SU-DHL-6 (cell line): ENCODE results near the gene MAP6D1.

Source experiments
- H2AFZ ChIP-seq: fragments of 200-600 bp; sonication (generic); 2 replicates; pipeline ENCODE4 v1.6.1; 2014; ENCODE audit warnings: low read depth, mild to moderate bottlenecking, moderate library complexity, mixed read lengths, antibody characterized with exemption, low read length; ENCODE audit not compliant: severe bottlenecking
- H3F3A ChIP-seq: fragments of 200-600 bp; shearing (Covaris generic); 2 replicates; pipeline ENCODE4 v1.6.0; 2016; ENCODE audit warnings: antibody characterized with exemption, mild to moderate bottlenecking; ENCODE audit not compliant: insufficient read depth
- H3K27ac ChIP-seq: fragments of 200-600 bp; sonication (generic); 2 replicates; pipeline ENCODE4 v1.5.1; 2016; ENCODE audit warnings: low read depth, mild to moderate bottlenecking, low read length, moderate library complexity, mixed read lengths
- H3K27me3 ChIP-seq: fragments of 200-600 bp; sonication (generic), shearing (Covaris generic); 2 replicates; pipeline ENCODE4 v1.6.0; 2014; ENCODE audit warnings: mild to moderate bottlenecking, low read length
- H3K36me3 ChIP-seq: fragments of 200-600 bp; sonication (generic); 2 replicates; pipeline ENCODE4 v1.6.1; 2014; ENCODE audit warnings: mild to moderate bottlenecking, low read length, mixed read lengths
- H3K4me2 ChIP-seq: fragments of 300-600, 200-600 bp; shearing (Covaris generic), sonication (generic); 2 replicates; pipeline ENCODE4 v1.6.0; 2014; ENCODE audit warnings: low read length, low read depth, mild to moderate bottlenecking; ENCODE audit not compliant: poor library complexity, severe bottlenecking
- H3K4me3 ChIP-seq: fragments of 200-600 bp; sonication (generic); 2 replicates; pipeline ENCODE4 v1.5.1; 2014; ENCODE audit warnings: antibody characterized with exemption, low read length, mild to moderate bottlenecking, mixed read lengths; ENCODE audit not compliant: insufficient read depth, poor library complexity, severe bottlenecking
- H3K79me2 ChIP-seq: fragments of 200-600 bp; sonication (generic); 2 replicates; pipeline ENCODE4 v1.6.1; 2014; ENCODE audit warnings: mild to moderate bottlenecking, low read length, moderate library complexity; ENCODE audit not compliant: insufficient read depth
- H3K9ac ChIP-seq: fragments of 200-600 bp; sonication (generic); 2 replicates; pipeline ENCODE4 v1.7.0; 2014; ENCODE audit warnings: mild to moderate bottlenecking, low read length
- H3K9me2 ChIP-seq: fragments of 200-600 bp; sonication (generic); replicated peaks from 2 replicates; pipeline ENCODE4 v1.6.1; 2014; ENCODE audit warnings: low read length; ENCODE audit not compliant: insufficient read depth
- H3K9me3 ChIP-seq: fragments of 200-600 bp; sonication (generic); 2 replicates; pipeline ENCODE4 v1.6.1; 2014; ENCODE audit warnings: low read length, mixed read lengths; ENCODE audit not compliant: insufficient read depth
- H4K20me1 ChIP-seq: fragments of 200-600 bp; sonication (generic); 2 replicates; pipeline ENCODE4 v1.6.1; 2014; ENCODE audit warnings: low read depth, mild to moderate bottlenecking, antibody characterized with exemption, low read length, moderate library complexity, mixed read lengths
- CTCF ChIP-seq: fragments of 200-600 bp; sonication (generic); IDR thresholded peaks from one replicate; pipeline ENCODE4 v1.5.1; 2017; ENCODE audit warnings: antibody characterized with exemption, mild to moderate bottlenecking, low read length, moderate library complexity; ENCODE audit not compliant: insufficient read depth, poor library complexity, severe bottlenecking
- EZH2phosphoT487 ChIP-seq: fragments of 200-600 bp; sonication (generic), shearing (Covaris generic); conservative IDR thresholded peaks from 2 replicates; pipeline ENCODE4 v1.6.1; 2018; ENCODE audit warnings: mild to moderate bottlenecking, antibody characterized with exemption, low read length, moderate library complexity, mixed read lengths

MAP6D1 gene

GRCh38 chr3:183775781-183776180 is 49.6 kb downstream of the MAP6D1 start:
- Histone ChIP-seq H3K4me3 (no peak overlapping the region), H3F3A (no peaks in the 10 kb centered on the region), H3K4me2 (no peak overlapping the region), H3K9me2 (no peaks in the 10 kb centered on the region), H3K9me3 (no peaks in the 10 kb centered on the region), H3K27ac (no peak overlapping the region), H3K9ac (no peak overlapping the region), H3K27me3 (no peaks in the 10 kb centered on the region), H4K20me1 (no peaks in the 10 kb centered on the region), H2AFZ (no peak overlapping the region), H3K36me3 (peaks cover 51% of the 10 kb centered on the region), H3K79me2 (no peaks in the 10 kb centered on the region)
- TF ChIP-seq EZH2phosphoT487 (no peak), CTCF (no peak)

- Histone ChIP-seq H3K27me3 (no peaks in the 10 kb centered on the region), H3K79me2 (no peaks in the 10 kb centered on the region), H3F3A (no peaks in the 10 kb centered on the region), H3K4me2 (no peak overlapping the region), H3K9ac (no peak overlapping the region), H3K9me3 (no peaks in the 10 kb centered on the region), H2AFZ (no peak overlapping the region), H3K4me3 (no peak overlapping the region), H3K27ac (no peak overlapping the region), H3K9me2 (no peaks in the 10 kb centered on the region), H3K36me3 (peaks cover 44% of the 10 kb centered on the region), H4K20me1 (no peaks in the 10 kb centered on the region)
- TF ChIP-seq CTCF (no peak), EZH2phosphoT487 (no peak)
These were observed 50.7 kb downstream of the MAP6D1 start for GRCh38 chr3:183774631-183775030.

GRCh38 chr3:183769453-183769852 is 55.9 kb downstream of the MAP6D1 start:
- no peaks in the 10 kb centered on the region for H3K9me2 ChIP-seq
- H3F3A ChIP-seq: peaks cover 19% of the 10 kb centered on the region
- no peaks in the 10 kb centered on the region for H3K79me2 ChIP-seq
- H3K9ac ChIP-seq: no peak overlapping the region
- H3K4me3 ChIP-seq: no peak overlapping the region
- H3K36me3 ChIP-seq: peaks cover 34% of the 10 kb centered on the region; the same call in 1 of the 2 replicates
- TF ChIP-seq CTCF: no peak
- TF ChIP-seq EZH2phosphoT487: no peak
- H4K20me1 ChIP-seq: no peaks in the 10 kb centered on the region
- H3K4me2 ChIP-seq: no peak overlapping the region
- H3K27me3 ChIP-seq: no peaks in the 10 kb centered on the region
- no peaks in the 10 kb centered on the region for H3K9me3 ChIP-seq
- no peak overlapping the region for H3K27ac ChIP-seq
- H2AFZ ChIP-seq: no peak overlapping the region

GRCh38 chr3:183768114-183768513 is 57.3 kb downstream of the MAP6D1 start:
- no peak overlapping the region for H2AFZ ChIP-seq
- no peaks in the 10 kb centered on the region for H3K79me2 ChIP-seq
- no peaks in the 10 kb centered on the region for H4K20me1 ChIP-seq
- no peaks in the 10 kb centered on the region for H3K9me2 ChIP-seq
- H3K27ac ChIP-seq: no peak overlapping the region
- no peak overlapping the region for H3K9ac ChIP-seq
- H3K4me3 ChIP-seq: no peak overlapping the region
- peaks cover 25% of the 10 kb centered on the region; the same call in 1 of the 2 replicates for H3K36me3 ChIP-seq
- H3K4me2 ChIP-seq: no peak overlapping the region
- no peaks in the 10 kb centered on the region for H3K27me3 ChIP-seq
- no peaks in the 10 kb centered on the region for H3K9me3 ChIP-seq
- H3F3A ChIP-seq: peaks cover 19% of the 10 kb centered on the region
- TF ChIP-seq CTCF (no peak), EZH2phosphoT487 (no peak)
